Mesothelial cell of epicardium (in vitro differentiated cells): Measurements from ENCODE around the gene RFFL. TPM values are rescaled to one million over a fixed set of nuclear protein-coding genes. Genes with fewer than 3 reads are reported as not detected.
"Not testable (repeated sequence)": the region's sequence is repeated elsewhere in the genome, so short reads cannot be mapped to it uniquely, and the experiment has no call there.

Experiments used
- DNase-seq, 2 experiments: peaks; one replicate each; pipeline ENCODE4 v3.0.0; 2021; ENCODE audit warnings: low spot score in 2 of 2; ENCODE audit not compliant: unreplicated experiment in 2 of 2
- H3K27ac Mint-ChIP-seq: 2 replicates; pipeline ENCODE4 v1.8.0; 2021; ENCODE audit warnings: mixed read lengths
- H3K27me3 Mint-ChIP-seq: 2 replicates; pipeline ENCODE4 v1.8.0; 2021; ENCODE audit warnings: low read depth, mixed read lengths
- H3K36me3 Mint-ChIP-seq: 2 replicates; pipeline ENCODE4 v1.8.0; 2021; ENCODE audit warnings: mixed read lengths
- H3K4me1 Mint-ChIP-seq: 2 replicates; pipeline ENCODE4 v1.8.0; 2021; ENCODE audit warnings: mixed read lengths
- H3K4me3 Mint-ChIP-seq: 2 replicates; pipeline ENCODE4 v1.8.0; 2021; ENCODE audit warnings: mild to moderate bottlenecking, moderate library complexity, mixed read lengths
- H3K9me3 Mint-ChIP-seq: 2 replicates; pipeline ENCODE4 v1.8.0; 2021; ENCODE audit warnings: mixed read lengths
- total RNA-seq: library from RNA; stranded (reverse); gene quantifications from 3 replicates; pipeline ENCODE4 v1.2.1, GENCODE V29; 2021
- TF ChIP-seq, protein P1 (sequence below): fragments of 200-600 bp; sonication (generic); IDR thresholded peaks from one replicate; pipeline ENCODE4 v1.5.0; 2021; ENCODE audit warnings: antibody characterized with exemption; ENCODE audit not compliant: unreplicated experiment

Gene RFFL, protein sequence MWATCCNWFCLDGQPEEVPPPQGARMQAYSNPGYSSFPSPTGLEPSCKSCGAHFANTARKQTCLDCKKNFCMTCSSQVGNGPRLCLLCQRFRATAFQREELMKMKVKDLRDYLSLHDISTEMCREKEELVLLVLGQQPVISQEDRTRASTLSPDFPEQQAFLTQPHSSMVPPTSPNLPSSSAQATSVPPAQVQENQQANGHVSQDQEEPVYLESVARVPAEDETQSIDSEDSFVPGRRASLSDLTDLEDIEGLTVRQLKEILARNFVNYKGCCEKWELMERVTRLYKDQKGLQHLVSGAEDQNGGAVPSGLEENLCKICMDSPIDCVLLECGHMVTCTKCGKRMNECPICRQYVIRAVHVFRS
- 15.8 to 19.8 TPM (median 16.7 TPM) in 3 replicates for total RNA-seq

DNA sequence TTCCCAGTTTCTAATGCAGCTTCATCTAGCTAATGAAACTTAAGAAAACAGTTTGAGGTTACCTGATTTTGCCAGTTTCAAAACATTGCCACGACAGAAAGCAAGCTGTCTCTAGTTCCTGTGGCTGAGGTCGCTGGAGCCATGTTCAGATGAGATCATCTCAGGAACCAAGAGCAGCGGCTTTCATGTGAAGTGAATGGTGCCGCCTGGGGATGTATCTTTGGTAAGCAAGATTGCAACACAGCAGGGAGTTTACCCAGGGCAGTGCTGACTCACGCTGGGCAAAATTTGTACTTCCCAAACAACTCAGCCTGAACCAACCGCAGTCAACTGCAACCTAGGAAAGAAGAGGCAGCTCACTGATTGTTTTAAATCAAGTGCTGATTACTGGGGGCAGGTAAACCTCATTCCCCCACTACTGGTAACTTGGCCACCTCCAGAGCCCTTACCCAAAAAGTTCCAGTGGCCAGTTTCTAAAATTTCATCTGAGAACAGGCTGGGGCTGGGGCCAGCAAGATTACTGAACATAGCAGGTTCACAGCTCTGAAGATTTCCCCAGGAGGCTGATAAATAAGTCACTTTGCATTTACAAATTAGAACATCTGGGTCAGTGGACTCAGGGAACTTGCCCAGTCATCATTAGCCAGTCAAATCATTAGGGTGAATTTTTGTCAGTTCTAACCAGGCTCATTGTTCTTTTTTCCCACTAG is at the start of gene RFFL:
Gene RFFL (minus strand): TSS at position 194 of the 710 bp plus-strand sequence. CDS start 37,154 bp downstream, outside the sequence.
- H3K27ac Mint-ChIP-seq = peak within 1 kb of the TSS; percentile 98
- DNase-seq = peak; percentile 34 to 69
- H3K4me3 Mint-ChIP-seq = peak within 1 kb of the TSS; percentile 25
- H3K9me3 Mint-ChIP-seq = no peaks in the 10 kb centered on the region
- TF ChIP-seq, protein P1, sequence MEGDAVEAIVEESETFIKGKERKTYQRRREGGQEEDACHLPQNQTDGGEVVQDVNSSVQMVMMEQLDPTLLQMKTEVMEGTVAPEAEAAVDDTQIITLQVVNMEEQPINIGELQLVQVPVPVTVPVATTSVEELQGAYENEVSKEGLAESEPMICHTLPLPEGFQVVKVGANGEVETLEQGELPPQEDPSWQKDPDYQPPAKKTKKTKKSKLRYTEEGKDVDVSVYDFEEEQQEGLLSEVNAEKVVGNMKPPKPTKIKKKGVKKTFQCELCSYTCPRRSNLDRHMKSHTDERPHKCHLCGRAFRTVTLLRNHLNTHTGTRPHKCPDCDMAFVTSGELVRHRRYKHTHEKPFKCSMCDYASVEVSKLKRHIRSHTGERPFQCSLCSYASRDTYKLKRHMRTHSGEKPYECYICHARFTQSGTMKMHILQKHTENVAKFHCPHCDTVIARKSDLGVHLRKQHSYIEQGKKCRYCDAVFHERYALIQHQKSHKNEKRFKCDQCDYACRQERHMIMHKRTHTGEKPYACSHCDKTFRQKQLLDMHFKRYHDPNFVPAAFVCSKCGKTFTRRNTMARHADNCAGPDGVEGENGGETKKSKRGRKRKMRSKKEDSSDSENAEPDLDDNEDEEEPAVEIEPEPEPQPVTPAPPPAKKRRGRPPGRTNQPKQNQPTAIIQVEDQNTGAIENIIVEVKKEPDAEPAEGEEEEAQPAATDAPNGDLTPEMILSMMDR = no peak
- no peaks in the 10 kb centered on the region for H3K27me3 Mint-ChIP-seq
- peaks cover 1% of the 10 kb centered on the region for H3K36me3 Mint-ChIP-seq
- H3K4me1 Mint-ChIP-seq = peaks cover 17% of the 10 kb centered on the region

DNA sequence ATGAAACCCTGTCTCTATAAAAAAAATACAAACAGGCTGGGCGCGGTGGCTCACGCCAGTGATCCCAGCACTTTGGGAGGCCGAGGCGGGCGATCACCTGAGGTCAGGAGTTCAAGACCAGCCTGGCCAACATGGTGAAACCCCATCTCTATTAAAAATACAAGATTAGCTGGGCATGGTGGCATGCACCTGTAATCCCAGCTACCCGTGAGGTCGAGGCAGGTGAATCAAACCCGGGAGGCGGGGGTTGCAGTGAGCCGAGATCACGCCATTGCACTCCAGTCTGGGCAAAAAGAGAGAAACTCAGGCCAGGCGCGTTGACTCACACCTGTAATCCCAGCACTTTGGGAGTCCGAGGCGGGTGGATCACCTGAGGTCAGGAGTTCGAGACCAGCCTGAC is 47.3 kb upstream of the RFFL start:
- not testable (repeated sequence) for H3K27me3 Mint-ChIP-seq, H3K9me3 Mint-ChIP-seq, H3K4me1 Mint-ChIP-seq, DNase-seq, H3K27ac Mint-ChIP-seq, H3K4me3 Mint-ChIP-seq
- peaks cover 27% of the 10 kb centered on the region for H3K36me3 Mint-ChIP-seq

DNA sequence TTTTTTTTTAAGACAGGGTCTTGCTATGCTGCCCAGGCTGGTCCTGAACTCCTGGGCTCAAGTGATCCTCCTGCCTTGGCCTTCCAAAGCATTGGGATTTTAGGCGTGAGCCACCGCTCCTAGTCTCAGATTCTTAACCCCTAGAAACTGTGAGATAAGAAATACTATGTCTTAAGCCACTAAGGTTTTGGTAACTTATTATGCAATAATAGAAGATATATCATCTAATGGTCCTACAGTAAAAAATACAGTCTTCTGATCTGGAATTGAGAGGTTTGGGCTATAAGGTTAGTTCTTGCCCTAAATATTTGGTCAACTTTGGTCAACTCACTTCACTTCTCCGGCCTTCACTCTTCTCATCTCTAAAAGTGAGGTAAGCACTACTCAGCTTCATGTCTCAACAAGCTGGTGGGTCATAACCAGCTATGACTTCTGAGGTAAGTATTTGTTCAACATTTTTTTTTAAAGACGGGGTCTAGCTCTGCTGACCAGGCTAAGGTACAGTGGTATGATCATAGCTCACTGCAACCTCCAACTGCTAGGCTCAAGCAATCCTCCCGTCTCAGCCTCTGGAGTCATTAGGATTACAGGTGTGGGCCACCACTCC is 41.4 kb upstream of the RFFL start:
- no peak overlapping the region for H3K27ac Mint-ChIP-seq
- H3K9me3 Mint-ChIP-seq = peaks cover 3% of the 10 kb centered on the region
- peaks cover 32% of the 10 kb centered on the region for H3K36me3 Mint-ChIP-seq
- TF ChIP-seq, protein P1 = no peak
- H3K4me3 Mint-ChIP-seq = no peak overlapping the region
- H3K27me3 Mint-ChIP-seq = no peaks in the 10 kb centered on the region
- no peak for DNase-seq
- H3K4me1 Mint-ChIP-seq = no peaks in the 10 kb centered on the region

DNA sequence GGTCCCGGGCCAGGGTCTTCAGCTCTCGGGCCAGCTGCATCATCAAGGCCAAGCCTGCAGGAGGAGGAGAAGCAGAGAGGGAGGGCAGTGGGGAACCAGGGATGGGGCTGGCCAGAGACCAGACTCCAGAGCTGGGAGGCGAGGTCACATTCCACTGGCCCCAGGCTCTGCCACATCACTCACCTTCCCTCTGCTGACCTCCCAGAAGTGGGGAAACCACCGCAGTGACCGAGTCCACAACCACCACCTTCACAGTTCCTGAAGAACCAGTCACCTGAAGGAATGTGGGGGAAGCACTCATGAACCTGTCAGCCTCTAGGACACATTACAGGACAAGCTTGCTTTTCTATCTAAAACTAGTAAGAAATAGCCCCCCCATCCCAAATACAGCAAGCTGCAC is 39.8 kb upstream of the RFFL start:
- TF ChIP-seq, protein P1 = no peak
- Mint-ChIP-seq H3K27ac (no peak overlapping the region), H3K4me1 (no peaks in the 10 kb centered on the region), H3K27me3 (no peaks in the 10 kb centered on the region), H3K36me3 (peaks cover 30% of the 10 kb centered on the region), H3K9me3 (peaks cover 3% of the 10 kb centered on the region), H3K4me3 (no peak overlapping the region)
- DNase-seq = no peak

DNA sequence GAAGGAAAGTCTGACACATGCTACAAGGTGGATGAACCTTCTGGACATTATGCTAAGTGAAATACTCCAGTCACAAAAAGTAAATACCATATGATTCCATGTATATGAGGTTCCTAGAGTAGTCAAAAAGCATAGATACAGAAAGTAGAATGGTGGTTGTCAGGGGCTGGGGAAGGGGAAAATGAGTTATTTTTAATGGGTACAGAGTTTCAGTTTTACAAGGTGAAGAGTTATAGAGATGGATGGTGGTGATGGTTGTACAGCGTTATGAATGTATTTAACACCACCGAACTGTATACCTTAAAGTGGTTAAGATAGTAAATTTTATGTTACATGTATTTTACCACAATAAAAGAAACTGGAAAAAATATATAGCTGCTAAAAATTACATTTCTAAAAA is 38.2 kb upstream of the RFFL start:
- H3K4me1 Mint-ChIP-seq = no peaks in the 10 kb centered on the region
- no peak overlapping the region for H3K27ac Mint-ChIP-seq
- TF ChIP-seq, protein P1 = no peak
- H3K4me3 Mint-ChIP-seq = no peak overlapping the region
- H3K9me3 Mint-ChIP-seq = peaks cover 3% of the 10 kb centered on the region
- H3K27me3 Mint-ChIP-seq = no peaks in the 10 kb centered on the region
- peaks cover 26% of the 10 kb centered on the region for H3K36me3 Mint-ChIP-seq
- DNase-seq = no peak

DNA sequence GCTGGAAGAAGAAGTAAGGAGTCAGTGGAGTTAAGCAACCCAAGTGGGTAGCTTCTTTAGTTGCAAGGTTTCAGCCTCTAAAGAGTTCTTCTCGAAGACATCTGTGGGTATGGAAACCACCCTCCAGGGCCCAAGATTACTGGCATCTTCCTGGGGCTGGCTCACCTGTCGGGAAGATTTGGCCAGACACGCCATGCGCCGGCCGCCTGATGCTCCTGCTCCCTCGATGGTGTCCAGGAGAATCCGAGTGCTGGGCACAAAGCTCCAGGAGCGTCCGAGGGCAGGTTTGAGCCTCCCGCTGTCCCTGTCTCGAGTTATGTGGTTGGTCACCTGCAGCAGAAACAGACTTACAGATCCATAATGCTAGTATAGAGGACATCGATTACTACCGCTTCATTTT is 37.5 kb upstream of the RFFL start:
- DNase-seq = no peak
- no peaks in the 10 kb centered on the region for H3K27me3 Mint-ChIP-seq
- no peaks in the 10 kb centered on the region for H3K4me1 Mint-ChIP-seq
- H3K36me3 Mint-ChIP-seq = peaks cover 20% of the 10 kb centered on the region
- TF ChIP-seq, protein P1 = no peak
- no peak overlapping the region for H3K4me3 Mint-ChIP-seq
- H3K9me3 Mint-ChIP-seq = peaks cover under 1% of the 10 kb centered on the region
- H3K27ac Mint-ChIP-seq = no peak overlapping the region
